Lower lobe of right lung (tissue), 2 donors: ENCODE data around the gene SYT15. TPM values are rescaled to one million over a fixed set of nuclear protein-coding genes. Genes with fewer than 3 reads are reported as not detected.

Experiments
- ATAC-seq, 2 donors: fragments of 200-7000 bp; cut with Tn5 transposase; one replicate each; pipeline ENCODE4 v1.9.1; 2020 to 2022; ENCODE audit warnings: mild to moderate bottlenecking in 2 of 2, moderate library complexity in 2 of 2
- DNase-seq: peaks from one replicate; pipeline ENCODE4 v3.0.0-alpha.2; 2020
- H3K27ac ChIP-seq: fragments of 200-600 bp; one replicate; pipeline ENCODE4 v1.8.0; 2022
- H3K27me3 ChIP-seq: fragments of 200-600 bp; one replicate; pipeline ENCODE4 v1.8.0; 2022; ENCODE audit warnings: low read depth
- H3K36me3 ChIP-seq: fragments of 200-600 bp; one replicate; pipeline ENCODE4 v1.8.0; 2022; ENCODE audit warnings: mild to moderate bottlenecking
- H3K4me1 ChIP-seq: fragments of 200-600 bp; one replicate; pipeline ENCODE4 v1.8.0; 2022
- H3K4me3 ChIP-seq: fragments of 200-600 bp; one replicate; pipeline ENCODE4 v1.8.0; 2022; ENCODE audit warnings: mild to moderate bottlenecking
- H3K9me3 ChIP-seq: fragments of 200-600 bp; one replicate; pipeline ENCODE4 v1.8.0; 2022
- CTCF ChIP-seq: fragments of 200-600 bp; IDR thresholded peaks from one replicate; pipeline ENCODE4 v1.8.0; 2022; ENCODE audit warnings: antibody characterized with exemption, mild to moderate bottlenecking
- intact Hi-C: fragments of 100-400 bp; cut with DNase I; formaldehyde crosslinking; loops from one replicate; pipeline ENCODE4 v1.11.0; 2022
- total RNA-seq: library from RNA; stranded (reverse); fragmentation: NEBNext Ultra II Directional; extraction: Animal tissue kit (Norgen Biotek cat#: 25700); gene quantifications from one replicate; pipeline ENCODE4 v1.2.1, GENCODE V29; 2021
- donor health status: DM: no; HTN: yes; CAD: no; lungs with severe emphysema.

Gene SYT15
- total RNA-seq, 1 donor from 2014 or later, result 34.5 TPM

GRCh38 chr10:46558122-46558391 is 20.9 kb upstream of the SYT15 start:
- no peak for TF ChIP-seq CTCF
- Histone ChIP-seq H3K36me3 (no peaks in the 10 kb centered on the region), H3K9me3 (no peaks in the 10 kb centered on the region), H3K4me1 (peaks cover 16% of the 10 kb centered on the region), H3K27me3 (peaks cover 52% of the 10 kb centered on the region), H3K27ac (no peak overlapping the region), H3K4me3 (no peak overlapping the region)
- intact Hi-C loops, result no loop called here
- ATAC-seq, result no peak
- no peak for DNase-seq

- intact Hi-C loops, result no loop called here
- Histone ChIP-seq H3K27ac (no peak overlapping the region), H3K4me1 (peaks cover 11% of the 10 kb centered on the region), H3K4me3 (no peak overlapping the region), H3K36me3 (no peaks in the 10 kb centered on the region), H3K27me3 (peaks cover 52% of the 10 kb centered on the region), H3K9me3 (no peaks in the 10 kb centered on the region)
- DNase-seq (peak; percentile 51), ATAC-seq (no peak)
- no peak for TF ChIP-seq CTCF
These were observed 20.3 kb upstream of the SYT15 start for GRCh38 chr10:46558392-46559185.

GRCh38 chr10:46559231-46559671 is 19.7 kb upstream of the SYT15 start:
- H3K27me3 ChIP-seq, result peaks cover 52% of the 10 kb centered on the region
- ATAC-seq, result no peak
- H3K4me1 ChIP-seq, result peaks cover 10% of the 10 kb centered on the region
- intact Hi-C loops, result no loop called here
- no peak overlapping the region for H3K4me3 ChIP-seq
- no peaks in the 10 kb centered on the region for H3K9me3 ChIP-seq
- peak; percentile 44 for DNase-seq
- TF ChIP-seq CTCF, result no peak
- H3K27ac ChIP-seq, result no peak overlapping the region
- no peaks in the 10 kb centered on the region for H3K36me3 ChIP-seq

GRCh38 chr10:46560381-46560780 is 18.5 kb upstream of the SYT15 start:
- intact Hi-C loops, result no loop called here
- TF ChIP-seq CTCF, result no peak
- Histone ChIP-seq H3K27me3 (peaks cover 42% of the 10 kb centered on the region), H3K4me3 (no peak overlapping the region), H3K36me3 (no peaks in the 10 kb centered on the region), H3K9me3 (no peaks in the 10 kb centered on the region), H3K27ac (no peak overlapping the region), H3K4me1 (peaks cover 10% of the 10 kb centered on the region)
- ATAC-seq (no peak), DNase-seq (peak; percentile 43)

- H3K9me3 ChIP-seq, result no peaks in the 10 kb centered on the region
- H3K27ac ChIP-seq, result no peak overlapping the region
- H3K4me3 ChIP-seq, result no peak overlapping the region
- TF ChIP-seq CTCF, result no peak
- peaks cover 4% of the 10 kb centered on the region for H3K4me1 ChIP-seq
- H3K36me3 ChIP-seq, result no peaks in the 10 kb centered on the region
- ATAC-seq, result no peak
- DNase-seq, result no peak
- H3K27me3 ChIP-seq, result peaks cover 36% of the 10 kb centered on the region
- intact Hi-C loops, result no loop called here
These were observed 18.0 kb upstream of the SYT15 start for GRCh38 chr10:46560952-46561351.
